ENCODE results near the gene SRMS. TPM values are rescaled to one million over a fixed set of nuclear protein-coding genes. Genes with fewer than 3 reads are reported as not detected.
"Not testable (repeated sequence)": the region's sequence is repeated elsewhere in the genome, so short reads cannot be mapped to it uniquely, and the experiment has no call there.

SRMS gene
- total RNA-seq, 3 donors from 2014 or later = not detected

DNA sequence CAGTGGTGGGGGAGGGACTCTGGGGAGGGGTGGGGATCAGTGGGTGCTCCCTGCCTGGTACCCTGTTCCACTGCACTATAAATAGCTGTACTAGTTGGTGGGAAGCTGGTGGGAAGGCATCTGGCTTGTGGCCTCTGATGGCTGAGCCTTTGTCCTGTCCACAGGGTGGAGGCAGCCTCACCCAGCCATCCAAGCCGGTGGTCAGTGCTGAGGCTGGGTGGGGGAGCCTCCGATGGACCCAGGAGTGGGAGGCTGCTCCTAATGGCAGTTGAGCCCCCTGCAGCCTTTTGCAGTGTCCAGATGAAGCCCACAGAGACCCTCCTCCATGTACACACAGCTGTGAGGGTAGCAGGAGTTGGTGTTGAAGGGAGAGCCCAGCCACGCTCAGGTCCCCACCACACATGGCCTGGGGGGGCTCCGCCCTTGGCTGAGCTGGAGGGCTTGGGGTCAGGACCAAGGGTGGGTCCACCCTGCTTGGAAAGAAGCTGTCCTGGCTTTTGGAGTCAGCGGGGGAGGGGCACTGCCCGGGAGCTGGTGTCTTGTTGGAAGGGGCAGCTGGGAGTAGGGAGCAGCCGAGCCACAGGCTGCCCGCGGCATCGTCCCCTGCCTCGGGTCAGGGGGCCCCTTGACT is 24.5 kb downstream of the SRMS start:
- H3K4me3 Mint-ChIP-seq = peak overlapping the region; percentile 11
- no peaks in the 10 kb centered on the region for H3K27me3 Mint-ChIP-seq (ENCODE audit: low read depth)
- H3K9me3 Mint-ChIP-seq = no peaks in the 10 kb centered on the region
- DNase-seq (no peak), ATAC-seq (no peak)
- H3K4me1 Mint-ChIP-seq (ENCODE audit: low read depth) = peaks cover 15% of the 10 kb centered on the region
- H3K36me3 Mint-ChIP-seq (ENCODE audit: insufficient read depth) = peaks cover 7% of the 10 kb centered on the region

GRCh38 chr20:63522091-63522868 is 25.3 kb downstream of the SRMS start:
- ATAC-seq (no peak), DNase-seq (no peak)
- peaks cover 15% of the 10 kb centered on the region for H3K4me1 Mint-ChIP-seq (ENCODE audit: low read depth)
- no peaks in the 10 kb centered on the region for H3K9me3 Mint-ChIP-seq
- peaks cover 7% of the 10 kb centered on the region for H3K36me3 Mint-ChIP-seq (ENCODE audit: insufficient read depth)
- H3K27me3 Mint-ChIP-seq (ENCODE audit: low read depth) = no peaks in the 10 kb centered on the region
- peak overlapping the region; percentile 54 for H3K4me3 Mint-ChIP-seq

- H3K4me1 Mint-ChIP-seq (ENCODE audit: low read depth) = peaks cover 15% of the 10 kb centered on the region
- ATAC-seq (no peak), DNase-seq (no peak)
- H3K4me3 Mint-ChIP-seq = peak overlapping the region; percentile 82
- H3K36me3 Mint-ChIP-seq (ENCODE audit: insufficient read depth) = peaks cover 7% of the 10 kb centered on the region
- no peaks in the 10 kb centered on the region for H3K9me3 Mint-ChIP-seq
- no peaks in the 10 kb centered on the region for H3K27me3 Mint-ChIP-seq (ENCODE audit: low read depth)
Measured at GRCh38 chr20:63521602-63522001, 25.9 kb downstream of the SRMS start.

DNA sequence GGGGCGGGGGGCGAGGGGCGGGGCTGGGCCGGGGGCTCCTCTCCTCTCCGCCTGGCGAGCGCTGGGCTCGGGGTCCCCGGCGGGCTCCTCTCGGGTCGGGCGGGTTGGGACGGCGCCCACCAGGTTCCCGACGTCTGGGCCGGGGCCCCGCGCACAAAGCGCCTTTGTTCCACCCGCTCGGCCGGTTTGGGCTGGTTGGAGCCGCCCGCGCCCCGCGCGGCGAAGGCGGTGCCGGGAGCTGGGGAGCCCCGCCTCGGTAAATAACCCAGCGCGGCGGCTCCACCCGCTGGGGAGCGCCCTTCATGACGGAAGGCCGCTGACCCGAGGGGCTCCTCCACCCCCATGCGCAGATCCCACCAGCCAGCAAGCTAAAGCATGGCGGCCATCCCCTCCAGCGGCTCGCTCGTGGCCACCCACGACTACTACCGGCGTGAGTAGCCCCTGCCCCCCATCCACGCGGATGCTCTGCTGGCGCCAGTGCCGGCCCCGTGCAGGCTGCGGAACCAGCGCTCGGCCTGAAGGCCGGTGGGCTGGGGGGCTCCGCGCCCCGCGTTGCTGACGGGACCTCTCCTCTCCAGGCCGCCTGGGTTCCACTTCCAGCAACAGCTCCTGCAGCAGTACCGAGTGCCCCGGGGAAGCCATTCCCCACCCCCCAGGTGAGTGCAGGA is 26.5 kb downstream of the SRMS start:
- ATAC-seq (peak; percentile 69 to 73), DNase-seq (peak; percentile 55)
- Mint-ChIP-seq H3K36me3 (ENCODE audit: insufficient read depth) (peaks cover 7% of the 10 kb centered on the region), H3K27me3 (ENCODE audit: low read depth) (no peaks in the 10 kb centered on the region), H3K9me3 (no peaks in the 10 kb centered on the region), H3K4me3 (peak overlapping the region; percentile 82), H3K4me1 (ENCODE audit: low read depth) (peaks cover 15% of the 10 kb centered on the region)

DNA sequence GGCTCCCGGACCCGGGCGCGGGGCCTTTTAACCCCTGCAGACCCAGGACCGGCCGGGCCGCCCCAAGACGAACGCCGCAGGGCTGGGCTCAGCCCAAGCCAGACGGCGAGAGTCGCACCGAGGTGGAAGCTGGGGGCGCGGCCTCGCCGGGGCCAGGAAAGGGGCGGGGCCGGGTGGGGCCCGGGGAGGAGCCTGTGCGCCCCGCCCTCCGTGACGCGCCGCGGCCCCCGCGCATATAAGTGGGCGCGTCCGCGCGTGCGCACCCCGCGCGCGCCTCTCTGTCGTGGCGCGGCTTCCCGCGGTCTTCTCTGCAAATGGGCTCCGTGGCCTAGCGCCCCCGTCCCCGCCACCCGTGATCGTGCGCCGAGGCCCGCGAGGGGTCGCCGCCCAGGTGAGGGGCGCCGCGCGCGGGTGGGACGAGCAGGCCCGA is 27.0 kb downstream of the SRMS start, which contains the start of gene PPDPF:
TSS of gene PPDPF (plus strand) at position 262 of the 430 bp plus-strand sequence. CDS start 544 bp downstream, outside the sequence.
- Mint-ChIP-seq H3K9me3 (no peaks in the 10 kb centered on the region), H3K4me1 (ENCODE audit: low read depth) (peaks cover 15% of the 10 kb centered on the region), H3K4me3 (peak within 1 kb of the TSS; percentile 82), H3K36me3 (ENCODE audit: insufficient read depth) (peaks cover 7% of the 10 kb centered on the region), H3K27me3 (ENCODE audit: low read depth) (peaks cover 2% of the 10 kb centered on the region)
- peak; percentile 88 to 91 for ATAC-seq
- peak; percentile 81 for DNase-seq

GRCh38 chr20:63519668-63520503 is 27.7 kb downstream of the SRMS start:
- no peaks in the 10 kb centered on the region for H3K9me3 Mint-ChIP-seq
- DNase-seq = peak; percentile 52
- H3K4me3 Mint-ChIP-seq = peak overlapping the region; percentile 73
- H3K4me1 Mint-ChIP-seq (ENCODE audit: low read depth) = peaks cover 15% of the 10 kb centered on the region
- ATAC-seq = peak; percentile 44 to 45
- peaks cover 3% of the 10 kb centered on the region for H3K27me3 Mint-ChIP-seq (ENCODE audit: low read depth)
- peaks cover 7% of the 10 kb centered on the region for H3K36me3 Mint-ChIP-seq (ENCODE audit: insufficient read depth)

DNA sequence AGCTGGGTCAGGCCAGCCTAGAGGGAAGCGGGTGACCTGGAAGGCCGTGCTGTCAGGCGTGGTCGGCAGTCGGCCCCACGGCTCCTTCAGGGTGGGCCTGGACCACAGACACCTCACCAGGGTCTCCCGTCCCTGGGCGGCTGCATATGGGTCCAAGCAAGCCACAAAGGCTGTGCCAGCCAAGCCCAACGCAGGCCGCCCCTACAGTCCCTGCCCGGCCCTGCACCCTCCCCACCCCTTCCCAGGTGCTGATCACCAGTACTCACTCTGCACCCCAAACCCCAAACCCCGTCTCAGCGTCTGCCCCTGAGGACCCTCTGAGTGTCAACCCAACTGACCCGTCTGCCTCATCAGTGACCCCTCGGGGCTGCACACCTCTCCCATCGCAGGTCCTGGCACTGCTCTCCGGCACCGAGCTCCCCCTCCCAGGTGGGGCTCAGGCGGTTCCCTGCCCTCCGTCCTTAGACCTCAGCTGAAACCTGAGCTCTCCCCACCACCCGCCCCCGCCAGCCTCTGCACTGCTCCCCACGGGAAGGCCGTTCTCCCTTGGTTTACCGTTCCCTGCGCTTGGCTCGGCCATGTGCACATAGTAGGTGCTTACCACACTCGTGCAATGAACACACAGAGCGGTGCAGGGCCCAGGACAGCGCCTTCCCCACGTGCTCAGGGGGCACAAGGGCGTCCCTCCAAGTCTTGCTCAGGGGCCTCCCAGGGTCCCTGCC is 28.4 kb downstream of the SRMS start:
- ATAC-seq (no peak), DNase-seq (no peak)
- H3K9me3 Mint-ChIP-seq = peaks cover 5% of the 10 kb centered on the region
- peaks cover 5% of the 10 kb centered on the region for H3K27me3 Mint-ChIP-seq (ENCODE audit: low read depth)
- peaks cover 7% of the 10 kb centered on the region for H3K36me3 Mint-ChIP-seq (ENCODE audit: insufficient read depth)
- H3K4me1 Mint-ChIP-seq (ENCODE audit: low read depth) = peaks cover 13% of the 10 kb centered on the region
- peak overlapping the region; percentile 73 for H3K4me3 Mint-ChIP-seq

DNA sequence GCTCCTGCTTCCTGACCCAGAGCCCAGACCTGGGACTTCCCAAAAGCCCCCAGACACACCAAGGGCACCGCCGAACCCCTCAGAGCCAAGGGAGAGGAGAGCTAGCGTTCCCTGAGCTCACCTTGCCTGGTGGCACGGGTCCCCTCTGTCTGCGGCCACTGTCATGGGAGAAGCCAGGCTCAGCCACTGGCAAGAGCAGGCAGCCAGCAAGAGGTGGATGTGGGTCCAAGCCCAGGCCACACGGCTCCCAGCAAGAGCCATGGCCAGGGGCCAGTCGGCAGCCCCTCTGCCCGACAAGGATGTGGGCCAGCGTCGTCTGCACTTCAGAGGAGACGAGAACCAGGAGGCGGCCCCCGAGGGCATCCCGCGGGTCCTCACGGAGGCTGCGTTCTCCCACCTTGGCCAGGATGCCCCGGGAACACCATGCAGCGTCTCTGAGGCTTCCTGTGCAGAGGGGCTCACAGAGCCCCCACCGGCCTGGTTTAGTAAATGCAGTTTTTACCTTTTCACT is 29.1 kb downstream of the SRMS start:
- Mint-ChIP-seq H3K4me3 (peak overlapping the region; percentile 48), H3K4me1 (ENCODE audit: low read depth) (peaks cover 11% of the 10 kb centered on the region), H3K27me3 (ENCODE audit: low read depth) (peaks cover 6% of the 10 kb centered on the region), H3K36me3 (ENCODE audit: insufficient read depth) (peaks cover 2% of the 10 kb centered on the region), H3K9me3 (peaks cover 6% of the 10 kb centered on the region)
- ATAC-seq = no peak
- DNase-seq = no peak

DNA sequence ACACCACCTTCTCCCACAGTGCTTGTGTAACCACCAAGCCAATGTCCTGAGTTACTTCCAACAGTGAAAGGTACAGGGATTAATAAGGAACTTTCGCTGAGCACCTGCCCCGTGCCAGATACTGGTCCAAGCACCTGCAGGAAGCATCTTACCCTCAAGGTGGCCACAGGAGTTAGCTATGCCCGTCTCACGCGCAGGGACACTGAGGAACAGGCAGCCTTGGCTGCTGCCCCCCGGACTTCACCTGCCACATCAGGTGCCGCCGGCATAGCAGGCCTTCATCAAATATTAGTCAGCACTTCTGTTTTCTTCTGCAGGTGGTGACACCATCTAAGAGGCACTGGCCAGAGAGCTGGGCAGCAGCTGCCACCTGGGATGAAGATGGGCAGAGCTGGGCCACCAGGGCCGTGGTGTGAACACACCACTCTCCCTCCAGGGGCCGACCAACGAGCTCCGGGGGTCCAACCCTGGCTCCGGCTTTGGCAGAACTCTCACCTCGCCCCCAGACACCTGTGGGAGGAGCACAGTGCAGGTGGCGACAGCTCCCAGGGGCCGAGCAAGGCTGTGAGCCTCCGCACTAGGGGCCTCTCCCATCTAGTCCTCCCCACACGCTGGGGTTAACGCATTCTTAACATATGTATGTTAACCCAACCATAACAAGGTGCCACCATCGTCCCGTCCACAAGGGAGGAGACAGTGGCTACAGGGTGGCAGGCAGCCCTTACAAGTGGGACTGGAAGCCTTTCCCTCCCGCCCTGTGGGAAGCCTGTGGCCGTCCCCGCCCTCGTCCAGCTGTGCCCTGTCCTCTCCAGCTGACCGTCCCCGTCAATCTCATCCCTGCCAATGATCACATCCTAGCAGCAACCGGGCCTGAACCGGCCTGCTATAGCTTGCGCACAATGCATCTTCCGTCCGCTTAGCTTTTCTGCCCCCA is 29.9 kb downstream of the SRMS start:
- no peak for DNase-seq
- peaks cover 2% of the 10 kb centered on the region for H3K36me3 Mint-ChIP-seq (ENCODE audit: insufficient read depth)
- H3K4me3 Mint-ChIP-seq = no peak overlapping the region
- no peak for ATAC-seq
- peaks cover 10% of the 10 kb centered on the region for H3K4me1 Mint-ChIP-seq (ENCODE audit: low read depth)
- H3K27me3 Mint-ChIP-seq (ENCODE audit: low read depth) = peaks cover 14% of the 10 kb centered on the region
- peaks cover 6% of the 10 kb centered on the region for H3K9me3 Mint-ChIP-seq

GRCh38 chr20:63514520-63514919 is 33.0 kb downstream of the SRMS start:
- not testable (repeated sequence) for H3K4me1 Mint-ChIP-seq (ENCODE audit: low read depth); H3K36me3 Mint-ChIP-seq (ENCODE audit: insufficient read depth); DNase-seq; H3K9me3 Mint-ChIP-seq; H3K4me3 Mint-ChIP-seq
- ATAC-seq = peak in 1 of 2 donors; percentile 25
- peaks cover 36% of the 10 kb centered on the region for H3K27me3 Mint-ChIP-seq (ENCODE audit: low read depth)

DNA sequence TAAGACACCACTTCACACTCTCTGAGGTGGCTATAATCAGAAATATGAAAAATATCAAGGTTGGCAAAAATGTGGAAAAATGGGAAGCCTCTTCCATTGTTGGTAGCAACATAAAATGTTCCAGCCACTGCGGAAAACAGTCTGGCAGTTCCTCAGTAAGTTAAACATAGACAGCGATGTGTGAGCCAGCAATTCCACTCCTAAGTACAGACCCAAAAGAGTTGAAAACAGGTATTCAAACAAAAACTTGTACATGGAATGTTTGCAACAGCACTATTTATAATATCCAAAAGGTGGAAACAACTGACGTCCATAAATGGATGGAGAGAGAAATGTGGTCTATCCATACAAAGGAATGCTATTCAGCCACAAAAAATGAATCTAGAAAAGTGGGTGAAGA is 34.3 kb downstream of the SRMS start:
- Mint-ChIP-seq H3K27me3 (ENCODE audit: low read depth) (peaks cover 44% of the 10 kb centered on the region), H3K4me3 (no peak overlapping the region), H3K9me3 (peaks cover 6% of the 10 kb centered on the region), H3K4me1 (ENCODE audit: low read depth) (no peaks in the 10 kb centered on the region), H3K36me3 (ENCODE audit: insufficient read depth) (no peaks in the 10 kb centered on the region)
- DNase-seq (no peak), ATAC-seq (no peak)

GRCh38 chr20:63509088-63509564 is 38.4 kb downstream of the SRMS start:
- DNase-seq = no peak
- no peak overlapping the region for H3K4me3 Mint-ChIP-seq
- ATAC-seq = no peak
- H3K4me1 Mint-ChIP-seq (ENCODE audit: low read depth) = peaks cover 3% of the 10 kb centered on the region
- H3K36me3 Mint-ChIP-seq (ENCODE audit: insufficient read depth) = peaks cover under 1% of the 10 kb centered on the region
- H3K9me3 Mint-ChIP-seq = peaks cover 8% of the 10 kb centered on the region
- H3K27me3 Mint-ChIP-seq (ENCODE audit: low read depth) = peaks cover 49% of the 10 kb centered on the region
